ENCODE results near the gene SDCBP2. TPM values are rescaled to one million over a fixed set of nuclear protein-coding genes. Genes with fewer than 3 reads are reported as not detected.

SDCBP2 gene
- total RNA-seq, 4 donors from 2014 or later = 29.7 to 361 (median 306) TPM

- Histone ChIP-seq H3K27ac (no peak overlapping the region), H3K4me1 (peaks cover 0 to 13% (median 2%) of the 10 kb centered on the region in 4 donors), H3K36me3 (no peaks in the 10 kb centered on the region), H3K27me3 (no peaks in the 10 kb centered on the region), H3K9me3 (no peaks in the 10 kb centered on the region), H3K4me3 (no peak overlapping the region)
- DNase-seq = no peak
- no peak for TF ChIP-seq POLR2A (IDR thresholded peaks at IDR 0.05)
- TF ChIP-seq, protein P1, sequence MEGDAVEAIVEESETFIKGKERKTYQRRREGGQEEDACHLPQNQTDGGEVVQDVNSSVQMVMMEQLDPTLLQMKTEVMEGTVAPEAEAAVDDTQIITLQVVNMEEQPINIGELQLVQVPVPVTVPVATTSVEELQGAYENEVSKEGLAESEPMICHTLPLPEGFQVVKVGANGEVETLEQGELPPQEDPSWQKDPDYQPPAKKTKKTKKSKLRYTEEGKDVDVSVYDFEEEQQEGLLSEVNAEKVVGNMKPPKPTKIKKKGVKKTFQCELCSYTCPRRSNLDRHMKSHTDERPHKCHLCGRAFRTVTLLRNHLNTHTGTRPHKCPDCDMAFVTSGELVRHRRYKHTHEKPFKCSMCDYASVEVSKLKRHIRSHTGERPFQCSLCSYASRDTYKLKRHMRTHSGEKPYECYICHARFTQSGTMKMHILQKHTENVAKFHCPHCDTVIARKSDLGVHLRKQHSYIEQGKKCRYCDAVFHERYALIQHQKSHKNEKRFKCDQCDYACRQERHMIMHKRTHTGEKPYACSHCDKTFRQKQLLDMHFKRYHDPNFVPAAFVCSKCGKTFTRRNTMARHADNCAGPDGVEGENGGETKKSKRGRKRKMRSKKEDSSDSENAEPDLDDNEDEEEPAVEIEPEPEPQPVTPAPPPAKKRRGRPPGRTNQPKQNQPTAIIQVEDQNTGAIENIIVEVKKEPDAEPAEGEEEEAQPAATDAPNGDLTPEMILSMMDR (IDR thresholded peaks at IDR 0.05) = no peak
These were observed 59.7 kb downstream of the SDCBP2 start for GRCh38 chr20:1269235-1269634.

DNA sequence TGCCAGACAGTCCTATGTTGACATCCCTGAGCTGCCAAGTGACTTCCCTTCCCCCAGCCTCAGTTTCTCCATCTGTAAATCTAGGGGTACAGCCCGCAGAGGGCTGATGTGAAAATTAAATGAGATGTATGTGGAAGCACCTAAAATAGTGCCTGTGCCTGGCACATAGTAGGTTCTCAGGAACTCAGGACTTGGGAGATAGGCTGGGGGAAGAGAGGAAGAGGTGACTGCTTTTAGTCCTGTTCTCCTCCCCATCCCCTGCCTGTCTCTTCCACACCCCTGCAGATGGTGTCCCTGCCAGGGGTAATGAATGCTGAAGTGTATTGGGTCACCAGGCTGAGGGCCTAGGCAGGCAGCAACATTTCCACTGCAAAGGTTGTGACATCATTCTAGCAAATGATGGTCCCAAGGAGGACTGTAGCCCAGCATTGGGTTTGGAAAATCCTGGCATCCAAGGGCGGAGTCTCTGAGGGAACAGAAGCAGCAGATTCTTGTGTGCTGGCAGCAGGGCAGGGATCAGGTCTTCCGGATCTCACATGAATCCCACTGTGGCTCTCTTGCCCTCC is 61.0 kb downstream of the SDCBP2 start:
- Histone ChIP-seq H3K4me1 (peaks cover 0 to 13% (median 2%) of the 10 kb centered on the region in 4 donors), H3K36me3 (no peaks in the 10 kb centered on the region), H3K4me3 (no peak overlapping the region), H3K27me3 (no peaks in the 10 kb centered on the region), H3K27ac (no peak overlapping the region), H3K9me3 (no peaks in the 10 kb centered on the region)
- TF ChIP-seq, protein P1 (IDR thresholded peaks at IDR 0.05) = no peak
- no peak for TF ChIP-seq POLR2A (IDR thresholded peaks at IDR 0.05)
- no peak for DNase-seq

DNA sequence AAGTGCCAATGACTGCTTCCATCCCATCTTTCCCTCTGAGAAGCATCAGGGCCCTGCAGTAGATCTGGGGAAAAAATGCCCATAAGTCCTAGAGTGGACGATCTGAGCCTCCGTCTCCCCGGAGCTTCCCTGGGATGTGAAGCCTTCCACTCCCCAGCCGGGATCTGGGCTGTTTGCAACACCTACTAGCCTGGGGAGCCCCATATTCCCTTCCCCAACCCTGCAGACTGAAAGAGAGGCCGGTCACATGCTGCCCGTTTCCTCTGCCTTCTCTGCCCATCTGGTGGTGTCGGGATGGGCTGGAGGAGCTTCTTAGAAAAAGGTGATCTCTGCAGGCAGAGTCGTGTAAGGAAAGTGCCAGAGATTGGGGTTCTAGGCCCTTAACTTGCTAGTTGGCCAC is 61.8 kb downstream of the SDCBP2 start:
- DNase-seq = no peak
- Histone ChIP-seq H3K36me3 (no peaks in the 10 kb centered on the region), H3K9me3 (no peaks in the 10 kb centered on the region), H3K27me3 (no peaks in the 10 kb centered on the region), H3K4me1 (peaks cover 0 to 13% (median 2%) of the 10 kb centered on the region in 4 donors), H3K27ac (no peak overlapping the region), H3K4me3 (peak overlapping the region in 1 of 4 donors; percentile 96)
- TF ChIP-seq, protein P1 (IDR thresholded peaks at IDR 0.05) = no peak
- no peak for TF ChIP-seq POLR2A (IDR thresholded peaks at IDR 0.05)

DNA sequence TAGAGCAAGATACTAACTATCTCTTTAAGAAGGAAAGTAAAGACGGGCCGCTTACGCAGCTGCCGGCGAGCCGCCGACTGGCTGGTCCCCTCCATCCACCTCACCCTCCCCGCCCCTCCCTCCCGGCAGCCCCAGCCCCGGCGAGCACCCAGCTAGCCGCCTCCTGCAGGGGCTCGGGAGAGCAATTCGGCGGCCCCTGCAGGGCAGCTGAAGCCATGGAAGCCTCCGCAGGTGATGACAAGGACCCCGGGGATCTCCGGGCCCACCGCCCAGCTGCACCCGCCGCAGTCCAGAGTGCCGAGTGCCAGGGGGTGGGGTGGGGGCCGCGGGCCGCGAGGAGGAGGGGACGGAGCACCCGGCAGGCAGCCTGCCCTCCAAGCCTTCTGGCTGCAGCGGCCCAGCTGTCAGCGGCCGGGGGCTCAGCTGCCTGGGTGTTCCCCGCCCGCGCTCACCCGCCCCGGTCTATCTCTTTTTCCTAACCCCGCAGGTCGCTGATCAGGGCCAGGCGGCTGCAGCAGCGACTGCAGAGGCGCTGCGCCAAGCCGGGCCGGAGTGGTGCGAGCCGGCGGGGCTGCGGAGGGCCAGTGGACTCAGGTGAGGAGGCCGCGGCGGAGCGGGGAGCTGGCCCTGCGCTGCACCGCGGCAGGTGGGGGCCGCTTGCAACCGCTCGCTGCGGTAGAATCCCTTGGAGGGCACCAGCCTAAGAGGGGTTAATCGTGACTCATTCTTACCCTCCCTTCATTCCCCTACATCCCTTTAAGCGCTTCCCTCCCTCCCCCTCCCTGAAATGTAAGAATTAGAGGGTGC is 62.6 kb downstream of the SDCBP2 start, which contains the start of gene SNPH:
Gene SNPH (plus strand): TSS at position 128 of the 807 bp plus-strand sequence. CDS start 29,946 bp downstream, outside the sequence.
- H3K9me3 ChIP-seq = no peaks in the 10 kb centered on the region
- peak; percentile 78 to 92 (median 83) for DNase-seq
- H3K4me1 ChIP-seq = peaks cover 0 to 13% (median 2%) of the 10 kb centered on the region in 4 donors
- no peaks in the 10 kb centered on the region for H3K27me3 ChIP-seq
- no peaks in the 10 kb centered on the region for H3K36me3 ChIP-seq
- TF ChIP-seq, protein P1 (IDR thresholded peaks at IDR 0.05) = no peak
- no peak for TF ChIP-seq POLR2A (IDR thresholded peaks at IDR 0.05)
- peak within 1 kb of the TSS; percentile 72 to 96 (median 78) for H3K4me3 ChIP-seq
- peak within 1 kb of the TSS; percentile 13 to 72 (median 64) for H3K27ac ChIP-seq

GRCh38 chr20:1265916-1266166 is 63.1 kb downstream of the SDCBP2 start:
- H3K27me3 ChIP-seq = no peaks in the 10 kb centered on the region
- H3K9me3 ChIP-seq = no peaks in the 10 kb centered on the region
- peak overlapping the region in 3 of 4 donors; percentile 13 to 72 (median 71) for H3K27ac ChIP-seq
- TF ChIP-seq, protein P1 (IDR thresholded peaks at IDR 0.05) = no peak
- no peak for TF ChIP-seq POLR2A (IDR thresholded peaks at IDR 0.05)
- H3K4me3 ChIP-seq = peak overlapping the region; percentile 72 to 96 (median 78)
- H3K4me1 ChIP-seq = peaks cover 0 to 13% (median 2%) of the 10 kb centered on the region in 4 donors
- no peaks in the 10 kb centered on the region for H3K36me3 ChIP-seq
- DNase-seq = no peak

Measured in Peyer's patch (tissue), 4 donors.